ENCODE measurements around the gene CD1D.

GRCh38 chr1:158200527-158200926, 19.8 kb downstream of the CD1D start:
- TF ChIP-seq POLR2A (IDR thresholded peaks at IDR 0.05; ENCODE audit: low read length) (no peak), GATA1 (IDR thresholded peaks at IDR 0.05; ENCODE audit: low read depth, low read length) (no peak)
